Upper lobe of left lung (tissue), 6 donors: ENCODE data around the gene TTLL1. TPM values are rescaled to one million over a fixed set of nuclear protein-coding genes. Genes with fewer than 3 reads are reported as not detected.
A peak's percentile ranks its signal among the peaks of the same experiment; 100 is the strongest.

Experiments
- ATAC-seq, 2 donors: fragments of 200-7000 bp; cut with Tn5 transposase; one replicate each; pipeline ENCODE4 v1.9.1; 2022; ENCODE audit warnings: mild to moderate bottlenecking in 2 of 2, moderate library complexity in 2 of 2; ENCODE audit not compliant: low FRiP score in 2 of 2
- DNase-seq, 2 donors: peaks; one replicate each; pipeline ENCODE4 v3.0.0-alpha.2; 2019 to 2020
- H3K27ac ChIP-seq, 4 donors: fragments of 200-600 bp; sonication (generic); one replicate each; pipeline ENCODE4 v1.5.1; 2016 to 2019
- H3K27me3 ChIP-seq, 4 donors: fragments of 200-600 bp; sonication (generic); one replicate each; pipeline ENCODE4 v1.5.1; 2017 to 2019
- H3K36me3 ChIP-seq, 4 donors: fragments of 200-600 bp; sonication (generic); one replicate each; pipeline ENCODE4 v1.5.1; 2016 to 2019
- H3K4me1 ChIP-seq, 4 donors: fragments of 200-600 bp; sonication (generic); one replicate each; pipeline ENCODE4 v1.5.1; 2018 to 2019
- H3K4me3 ChIP-seq, 4 donors: fragments of 200-600 bp; sonication (generic); one replicate each; pipeline ENCODE4 v1.5.1; 2017 to 2019; ENCODE audit warnings: mild to moderate bottlenecking in 2 of 4, moderate library complexity in 1 of 4
- H3K9me3 ChIP-seq, 4 donors: fragments of 200-600 bp; sonication (generic); one replicate each; pipeline ENCODE4 v1.5.1; 2018 to 2019
- EP300 ChIP-seq, 4 donors: sonication (generic); formaldehyde crosslinking; IDR thresholded peaks; one replicate each; pipeline ENCODE4 v1.5.1; 2017; ENCODE audit warnings: antibody characterized with exemption in 4 of 4, control low read depth in 2 of 4
- POLR2A ChIP-seq, 4 donors: fragments of 450-650 bp; IDR thresholded peaks; one replicate each; pipeline ENCODE4 v1.5.1; 2016 to 2017; ENCODE audit warnings: antibody characterized with exemption in 4 of 4, mild to moderate bottlenecking in 2 of 4
- POLR2AphosphoS5 ChIP-seq, 2 donors: sonication (generic); formaldehyde crosslinking; IDR thresholded peaks; one replicate each; pipeline ENCODE4 v1.5.1; 2017; ENCODE audit warnings: antibody characterized with exemption in 2 of 2
- WGBS, 2 donors: methylation state at CpG; one replicate each; pipeline ENCODE4 v1.1.5; 2017 to 2018; 5-methylcytosine and 5-hydroxymethylcytosine counted together
- total RNA-seq, 6 donors: library from RNA; depleted of rRNA in 4 of 6; stranded (reverse); fragments of >200 nt in 4 of 6; gene quantifications; one replicate each; pipeline versions ENCODE4 v1.1.0 to v1.2.1, GENCODE V29; 2016 to 2021
- TF ChIP-seq, protein P1 (sequence below), 6 experiments: fragments of 450-650 bp in 4 of 6; fragments of 200-600 bp in 2 of 6; sonication (generic) in 2 of 6; IDR thresholded peaks; one replicate each; pipeline ENCODE4 v1.5.1; 2016 to 2019; ENCODE audit warnings: antibody characterized with exemption in 6 of 6
- donor health status: DM: no; HTN: no; CAD: no; lungs with moderate emphysema.
- donor health status: DM: no; HTN: yes; CAD: no; lungs with severe emphysema.

TTLL1 gene
- total RNA-seq = 1 to 10 TPM; 1.0 to 5.7 (median 4.8) TPM

- WGBS, 2 donors = 10% methylated on average over 28 to 33 of the region's 64 CpGs
- TF ChIP-seq, protein P1, sequence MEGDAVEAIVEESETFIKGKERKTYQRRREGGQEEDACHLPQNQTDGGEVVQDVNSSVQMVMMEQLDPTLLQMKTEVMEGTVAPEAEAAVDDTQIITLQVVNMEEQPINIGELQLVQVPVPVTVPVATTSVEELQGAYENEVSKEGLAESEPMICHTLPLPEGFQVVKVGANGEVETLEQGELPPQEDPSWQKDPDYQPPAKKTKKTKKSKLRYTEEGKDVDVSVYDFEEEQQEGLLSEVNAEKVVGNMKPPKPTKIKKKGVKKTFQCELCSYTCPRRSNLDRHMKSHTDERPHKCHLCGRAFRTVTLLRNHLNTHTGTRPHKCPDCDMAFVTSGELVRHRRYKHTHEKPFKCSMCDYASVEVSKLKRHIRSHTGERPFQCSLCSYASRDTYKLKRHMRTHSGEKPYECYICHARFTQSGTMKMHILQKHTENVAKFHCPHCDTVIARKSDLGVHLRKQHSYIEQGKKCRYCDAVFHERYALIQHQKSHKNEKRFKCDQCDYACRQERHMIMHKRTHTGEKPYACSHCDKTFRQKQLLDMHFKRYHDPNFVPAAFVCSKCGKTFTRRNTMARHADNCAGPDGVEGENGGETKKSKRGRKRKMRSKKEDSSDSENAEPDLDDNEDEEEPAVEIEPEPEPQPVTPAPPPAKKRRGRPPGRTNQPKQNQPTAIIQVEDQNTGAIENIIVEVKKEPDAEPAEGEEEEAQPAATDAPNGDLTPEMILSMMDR (IDR thresholded peaks at IDR 0.05) = peak in 5 of 6 experiments; percentile 4 to 48 (median 32)
- TF ChIP-seq POLR2A (IDR thresholded peaks at IDR 0.05) = peak in 2 of 4 donors; percentile 20 to 64
- TF ChIP-seq POLR2AphosphoS5 (IDR thresholded peaks at IDR 0.05) = peak in 1 of 2 donors; percentile 45
- no peak for TF ChIP-seq EP300 (IDR thresholded peaks at IDR 0.05)
- Histone ChIP-seq H3K9me3 (no peaks in the 10 kb centered on the region), H3K27me3 (no peaks in the 10 kb centered on the region), H3K36me3 (no peaks in the 10 kb centered on the region), H3K27ac (peak within 1 kb of the TSS; percentile 54 to 84 (median 74)), H3K4me3 (peak within 1 kb of the TSS; percentile 56 to 94 (median 83)), H3K4me1 (peaks cover 4 to 14% (median 8%) of the 10 kb centered on the region in 4 donors)
- peak; percentile 96 to 98 for ATAC-seq
- DNase-seq = peak; percentile 93 to 99
Observed at GRCh38 chr22:43088984-43089717, at the start of gene TTLL1. TTLL1 (minus strand) TSS chr22:43089391; CDS start chr22:43075586, 13,805 bp downstream.

GRCh38 chr22:43136801-43137200, 47.6 kb upstream of the TTLL1 start:
- TF ChIP-seq POLR2A (IDR thresholded peaks at IDR 0.05) = no peak
- TF ChIP-seq, protein P1 (IDR thresholded peaks at IDR 0.05) = no peak
- TF ChIP-seq EP300 (IDR thresholded peaks at IDR 0.05) = no peak
- TF ChIP-seq POLR2AphosphoS5 (IDR thresholded peaks at IDR 0.05) = no peak

DNA sequence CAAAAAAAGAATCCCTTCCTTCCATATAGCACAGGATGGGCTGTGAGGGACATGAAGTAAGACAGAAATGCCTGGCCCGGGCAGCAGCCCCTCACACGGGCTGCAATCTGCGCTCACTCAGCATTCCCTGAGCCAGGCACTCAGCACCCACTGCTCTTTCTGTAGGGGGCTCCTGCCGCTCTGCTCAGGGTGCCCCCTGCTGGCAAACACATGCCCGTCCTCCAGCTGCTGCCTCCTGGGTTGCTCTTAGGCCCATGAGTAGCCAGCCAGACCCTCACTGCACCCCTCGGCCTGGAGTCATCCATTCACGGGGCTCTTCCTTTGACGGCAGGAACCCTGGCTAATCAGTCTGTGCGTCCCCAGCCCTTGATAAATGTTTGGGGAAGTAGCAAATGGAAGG, 47.1 kb upstream of the TTLL1 start:
- ATAC-seq (peak in 1 of 2 donors; percentile 60), DNase-seq (peak in 1 of 2 donors; percentile 36)
- Histone ChIP-seq H3K36me3 (peaks cover 10 to 88% (median 46%) of the 10 kb centered on the region in 4 donors), H3K27me3 (no peaks in the 10 kb centered on the region), H3K4me3 (no peak overlapping the region), H3K27ac (peak overlapping the region in 2 of 4 donors; percentile 36 to 61), H3K4me1 (peaks cover 10 to 24% (median 14%) of the 10 kb centered on the region in 4 donors), H3K9me3 (no peaks in the 10 kb centered on the region)
- TF ChIP-seq POLR2AphosphoS5 (IDR thresholded peaks at IDR 0.05) = no peak
- TF ChIP-seq, protein P1 (IDR thresholded peaks at IDR 0.05) = peak; percentile 43 to 66 (median 48)
- 22 to 42% methylated on average over 5 to 9 of the region's 9 CpGs for WGBS, 2 donors

More at GRCh38 chr22:43136801-43137200, 47.6 kb upstream of the TTLL1 start:
- Histone ChIP-seq H3K27me3 (no peaks in the 10 kb centered on the region), H3K9me3 (no peaks in the 10 kb centered on the region), H3K36me3 (peaks cover 10 to 84% (median 46%) of the 10 kb centered on the region in 4 donors), H3K27ac (peak overlapping the region in 3 of 4 donors; percentile 12 to 61 (median 36)), H3K4me1 (peaks cover 13 to 25% (median 16%) of the 10 kb centered on the region in 4 donors), H3K4me3 (no peak overlapping the region)
- ATAC-seq (no peak), DNase-seq (no peak)
- 65 to 74% methylated on average over 10 of the region's 10 CpGs for WGBS, 2 donors

- DNase-seq (no peak), ATAC-seq (no peak)
- Histone ChIP-seq H3K9me3 (no peaks in the 10 kb centered on the region), H3K36me3 (peaks cover 10 to 87% (median 43%) of the 10 kb centered on the region in 4 donors), H3K4me1 (peaks cover 10 to 25% (median 14%) of the 10 kb centered on the region in 4 donors), H3K27ac (peak overlapping the region in 3 of 4 donors; percentile 18 to 61 (median 36)), H3K4me3 (no peak overlapping the region), H3K27me3 (no peaks in the 10 kb centered on the region)
- 62 to 88% methylated on average over 5 of the region's 5 CpGs for WGBS, 2 donors
- TF ChIP-seq EP300 (IDR thresholded peaks at IDR 0.05) (no peak), POLR2AphosphoS5 (IDR thresholded peaks at IDR 0.05) (no peak), POLR2A (IDR thresholded peaks at IDR 0.05) (no peak)
- TF ChIP-seq, protein P1 (IDR thresholded peaks at IDR 0.05) = no peak
Observed at GRCh38 chr22:43135565-43135964, 46.4 kb upstream of the TTLL1 start.
